GM19372 (cell line): ENCODE results near the gene HK1.
"Not testable (repeated sequence)": the region's sequence is repeated elsewhere in the genome, so short reads cannot be mapped to it uniquely, and the experiment has no call there.

Source experiments
- ATAC-seq: cut with Tn5 transposase; IDR thresholded peaks from one replicate; pipeline ENCODE4 v1.9.1; 2021; ENCODE audit warnings: mild to moderate bottlenecking, low read depth, moderate library complexity; ENCODE audit not compliant: unreplicated experiment

The HK1 gene

DNA sequence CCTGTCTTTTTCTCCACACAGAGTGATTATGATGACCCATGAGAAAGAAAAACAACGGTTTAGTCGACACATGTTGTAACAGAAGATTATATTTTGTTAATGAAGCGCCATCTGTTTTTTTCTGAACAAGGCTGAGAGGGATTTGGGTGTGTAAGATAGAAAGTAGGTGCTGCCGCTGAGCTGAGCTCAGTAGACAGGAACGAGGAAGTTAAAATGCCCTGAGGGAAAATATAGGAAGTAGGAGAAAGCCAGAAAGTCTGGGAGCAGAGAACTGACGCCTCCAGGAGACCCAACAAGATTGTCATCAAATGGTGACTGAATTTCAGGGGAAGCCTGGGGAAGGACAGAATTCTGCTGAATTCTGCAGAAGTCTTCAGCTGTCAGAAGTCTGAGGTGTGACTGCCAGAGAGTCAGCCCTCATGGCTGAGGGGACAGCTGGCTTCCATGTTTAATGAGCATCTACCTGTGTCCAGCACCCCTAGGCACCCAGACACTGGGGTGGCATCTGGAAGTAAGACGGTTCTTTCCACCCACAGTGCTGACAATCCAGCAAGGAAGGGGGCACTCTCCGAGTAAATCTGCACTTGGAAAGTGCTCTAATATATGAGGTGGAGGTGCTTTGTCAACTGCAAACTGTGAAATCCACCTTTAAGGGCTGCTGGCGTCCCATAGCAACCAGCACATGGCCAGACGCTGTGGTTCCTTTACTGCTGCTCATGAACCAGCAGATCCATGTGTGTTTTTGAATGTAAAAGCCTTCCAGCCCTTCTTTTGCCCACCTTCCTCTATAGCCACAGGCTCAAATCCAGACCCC lies 160.4 kb downstream of the HK1 start:
- no peak for ATAC-seq

DNA sequence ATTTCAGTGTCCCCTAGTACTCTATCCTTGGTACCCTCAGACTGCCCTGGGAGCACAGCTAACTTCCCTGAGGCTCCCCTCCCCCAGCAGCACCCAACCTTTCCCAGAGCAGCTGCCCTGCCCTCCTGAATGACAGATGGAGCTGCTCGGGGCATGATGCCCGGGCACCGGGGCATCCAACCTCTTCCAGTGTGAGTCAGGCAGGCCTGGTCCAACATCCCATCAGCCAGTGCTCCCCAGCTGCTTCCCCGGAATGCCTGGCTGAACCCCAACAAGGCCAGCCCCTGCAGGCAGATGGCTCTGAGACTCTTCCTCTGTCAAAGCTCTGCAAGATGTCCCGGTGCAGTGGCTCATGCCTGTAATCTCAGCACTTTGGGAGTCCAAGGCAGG lies 161.0 kb downstream of the HK1 start:
- ATAC-seq, result no peak

DNA sequence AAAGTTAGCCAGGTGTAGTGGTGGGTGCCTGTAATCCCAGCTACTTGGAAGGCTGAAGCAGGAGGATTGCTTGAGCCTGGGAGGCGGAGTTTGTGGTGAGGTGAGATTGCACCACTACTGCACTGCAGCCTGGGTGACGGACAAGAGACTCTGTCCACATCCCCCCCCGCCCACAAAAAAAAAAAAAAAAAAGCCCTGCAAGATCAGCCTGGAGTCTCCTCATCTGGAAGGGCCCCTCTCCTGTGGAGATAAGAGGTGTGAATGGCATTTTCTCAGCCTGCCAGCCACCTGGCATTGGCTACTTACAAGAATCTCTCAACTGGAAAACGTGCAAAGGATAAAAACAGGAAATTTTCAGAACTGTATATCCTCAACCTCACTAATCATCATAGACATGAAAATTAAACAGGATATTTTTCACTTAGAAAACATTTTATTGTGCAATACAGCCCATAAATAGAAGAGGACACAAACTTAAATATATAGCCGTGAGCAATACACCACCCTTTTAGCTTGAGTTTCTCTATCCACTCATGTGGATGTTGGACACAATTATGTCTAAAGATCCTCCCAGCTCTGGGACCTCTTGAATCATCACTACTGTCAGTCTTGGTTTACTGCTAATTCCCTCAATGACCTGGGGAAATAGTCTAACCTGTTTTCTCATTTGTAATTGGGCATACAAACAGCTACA lies 161.7 kb downstream of the HK1 start:
- no peak for ATAC-seq

DNA sequence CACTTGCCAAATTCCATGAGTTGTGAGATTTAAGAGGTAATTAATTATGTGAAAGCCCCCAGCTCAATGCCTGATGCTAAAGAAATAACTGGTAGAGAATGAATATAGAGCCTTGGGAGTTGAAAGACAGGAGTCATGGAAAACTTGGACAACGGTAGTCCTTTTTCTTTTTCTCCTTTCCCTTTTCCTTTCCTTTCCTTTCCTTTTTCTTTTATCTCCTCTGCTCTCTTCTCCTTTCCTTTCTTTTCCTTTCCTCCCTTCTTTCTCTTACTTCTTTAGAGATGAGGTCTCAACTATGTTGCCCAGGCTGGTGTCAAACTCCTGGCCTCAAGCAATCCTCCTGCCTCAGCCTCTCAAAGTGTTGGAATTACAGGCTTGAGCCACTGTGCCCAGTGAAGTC lies 165.1 kb downstream of the HK1 start:
- no peak for ATAC-seq

DNA sequence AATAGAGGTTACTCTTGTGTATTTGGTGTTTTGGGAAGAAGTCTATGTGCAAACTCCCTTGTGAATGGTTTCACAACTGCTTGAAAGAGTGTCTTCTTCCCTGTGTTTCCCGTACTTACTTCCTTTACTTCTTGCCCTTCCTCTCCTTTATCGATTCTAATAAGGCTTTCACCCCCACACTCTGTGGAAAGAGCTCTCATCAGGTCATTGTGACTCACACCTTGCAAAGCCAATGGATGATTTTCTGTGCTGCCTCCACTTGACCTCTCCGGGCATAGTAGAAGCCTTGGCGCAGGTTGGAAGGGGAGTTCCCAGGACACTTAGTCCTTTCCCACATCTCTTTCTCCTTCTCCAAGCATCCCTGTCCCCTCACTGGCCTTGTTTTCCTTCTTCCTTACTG lies 166.7 kb downstream of the HK1 start:
- ATAC-seq, result no peak

DNA sequence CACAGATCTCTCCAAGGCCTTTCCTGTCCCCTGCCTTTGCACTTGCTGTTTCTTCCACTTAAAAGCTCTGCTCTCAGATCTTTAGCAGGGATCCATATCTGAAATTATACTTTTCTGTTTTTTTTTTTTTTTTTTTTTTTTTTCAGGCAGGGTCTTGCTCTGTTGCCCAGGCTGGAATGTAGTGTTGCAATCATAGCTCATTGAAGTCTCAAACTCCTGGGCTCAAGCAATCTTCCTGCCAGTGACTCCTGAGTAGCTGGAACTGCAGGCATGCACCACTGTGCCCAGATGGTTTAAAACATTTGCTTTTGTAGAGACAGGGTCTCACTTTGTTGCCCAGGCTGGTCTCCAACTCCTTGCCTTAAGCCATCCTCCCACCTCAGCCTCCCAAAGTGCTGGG lies 167.9 kb downstream of the HK1 start:
- no peak for ATAC-seq

DNA sequence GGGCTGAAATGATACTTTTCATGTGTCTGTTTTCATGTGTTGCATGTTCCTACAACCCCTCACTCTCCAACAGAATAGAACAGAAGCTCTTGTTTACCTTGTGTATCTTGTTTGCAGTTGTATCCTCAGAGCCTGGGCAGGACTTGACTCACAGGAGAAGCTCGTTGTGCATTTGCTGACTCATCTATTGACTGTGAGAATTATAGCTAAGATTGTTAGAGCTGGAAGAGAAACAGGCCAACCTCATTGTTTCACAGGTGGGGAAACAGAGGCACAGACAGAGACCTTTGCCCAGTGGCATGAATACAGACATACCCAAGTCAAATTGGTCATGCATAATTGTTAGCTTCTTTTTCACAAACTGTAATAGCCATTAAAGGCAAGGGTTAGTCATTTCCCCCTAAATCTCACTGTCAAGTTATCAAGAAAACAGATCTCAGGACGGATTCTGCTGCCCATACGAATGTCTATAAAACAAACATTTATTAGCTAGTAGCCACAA lies 168.4 kb downstream of the HK1 start:
- ATAC-seq, result no peak

DNA sequence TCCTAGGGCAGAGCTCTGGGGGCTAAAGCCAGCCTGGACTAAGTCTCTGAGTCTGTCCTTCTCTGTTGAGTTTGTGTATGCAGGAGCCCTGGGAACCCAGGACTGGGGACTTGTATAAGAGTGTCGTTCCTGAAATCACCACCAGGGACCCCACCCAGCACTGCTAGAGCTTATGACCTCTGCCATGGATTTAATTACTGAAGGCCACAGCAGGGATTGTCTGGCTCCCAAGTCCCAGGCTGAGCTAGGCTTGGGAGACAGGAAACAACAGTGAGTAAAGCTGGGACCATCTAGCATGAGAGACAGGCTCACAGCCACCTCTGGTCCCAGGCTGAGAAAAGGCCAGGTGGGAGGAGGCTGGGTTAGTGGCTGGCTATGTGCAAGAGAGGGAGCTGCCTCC lies 171.5 kb downstream of the HK1 start:
- no peak for ATAC-seq

DNA sequence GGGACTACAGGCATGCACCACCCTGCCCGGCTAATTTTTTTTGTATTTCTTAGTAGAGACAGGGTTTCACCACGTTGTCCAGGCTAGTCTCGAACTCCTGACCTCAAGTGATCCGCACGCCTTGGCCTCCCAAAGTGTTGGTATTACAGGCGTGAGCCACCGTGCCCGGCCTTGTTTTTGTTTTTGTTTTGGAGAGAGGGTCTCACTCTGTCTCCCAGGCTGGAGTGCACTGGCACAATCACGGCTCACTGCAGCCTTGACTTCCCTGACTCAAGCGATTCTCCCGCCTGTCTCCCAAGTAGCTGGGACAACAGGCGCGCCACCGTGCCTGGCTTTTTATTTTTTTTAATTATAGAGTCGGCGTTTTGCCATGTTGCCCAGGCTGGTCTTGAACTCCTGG lies 172.1 kb downstream of the HK1 start:
- not testable (repeated sequence) for ATAC-seq

DNA sequence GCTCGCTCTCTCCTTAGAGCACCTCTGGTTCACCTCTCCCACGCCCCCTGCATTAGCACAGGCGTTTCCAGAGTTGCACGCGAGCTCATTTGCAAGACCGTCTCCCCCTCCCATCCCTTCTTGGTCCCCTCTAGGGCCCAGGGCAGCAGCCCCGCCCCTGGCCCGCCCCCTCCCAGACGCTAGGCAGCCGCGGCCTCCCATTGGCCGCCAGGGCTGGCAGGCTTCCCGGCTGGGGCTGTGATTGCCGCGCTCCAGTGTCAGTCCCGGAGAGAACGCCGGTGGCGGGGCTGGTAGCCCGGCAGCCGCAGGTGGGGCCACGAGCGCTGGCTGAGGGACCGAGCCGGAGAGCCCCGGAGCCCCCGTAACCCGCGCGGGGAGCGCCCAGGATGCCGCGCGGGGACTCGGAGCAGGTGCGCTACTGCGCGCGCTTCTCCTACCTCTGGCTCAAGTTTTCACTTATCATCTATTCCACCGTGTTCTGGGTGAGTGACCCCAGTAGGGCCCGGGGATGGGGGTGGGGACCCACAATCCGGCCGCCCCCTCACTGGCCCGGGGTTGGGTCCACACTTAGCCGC lies 173.0 kb downstream of the HK1 start, which contains the start of gene TSPAN15:
TSPAN15 (plus strand) TSS at position 257 of the 575 bp plus-strand sequence; CDS start at position 387, 130 bp downstream.
- peak; percentile 82 for ATAC-seq
